ENCODE results near the gene RNASET2. TPM values are rescaled to one million over a fixed set of nuclear protein-coding genes. Genes with fewer than 3 reads are reported as not detected.

Gene RNASET2
- total and polyA plus RNA-seq, 2 of the 13 experiments (the other 11 are each of a cell fraction or from before 2014, with no cell fraction given) = 44.6 to 597 TPM

GRCh38 chr6:166958926-166959861 is 2.8 kb upstream of the RNASET2 start:
- DNase-seq (ENCODE audit: low spot score) (peak; percentile 75), ATAC-seq (peak; percentile 1; the same call in 2 of the 3 replicates), FAIRE-seq (no peak)
- H3K4me3 ChIP-seq (replicated peaks in 1 of 3; ENCODE audit: insufficient read depth in 1 of 3, low read depth in 2 of 3, low read length in 3 of 3) = peak overlapping the region; percentile 39 to 99 (median 97); a peak in 5 of 6 replicates
- no peaks in the 10 kb centered on the region; a peak in 1 of 5 replicates for H3K27me3 ChIP-seq (ENCODE audit: control insufficient read depth in 1 of 2, insufficient read depth in 2 of 2, low read length in 2 of 2)
- peaks cover 76% of the 10 kb centered on the region for H3K4me1 ChIP-seq (ENCODE audit: insufficient read depth, low read length)
- intact Hi-C loops (cut with micrococcal nuclease; ENCODE audit: unreplicated experiment) = no loop called here
- ChIA-PET POLR2A (interaction anchor here (1.7 kb wide), 1 partner anchor 182 kb away, joined by 5 read pairs; no protein-coding TSS in a partner anchor), CTCF (ENCODE audit: low intra/inter-chr PET ratio, low total read pairs) (no interaction called here)
- H3K4me2 ChIP-seq (ENCODE audit: low read depth, low read length) = peak overlapping the region; percentile 98
- H3K27ac ChIP-seq (ENCODE audit: extremely low read length, insufficient read depth, low read length) = peak overlapping the region; percentile 89
- in situ Hi-C loops (cut with HindIII; ENCODE audit: extremely low pct_ligation_motif_present, low pct_unique_long_range_greater_than_20kb) = no loop called here
- peaks cover 7% of the 10 kb centered on the region for H4K20me1 ChIP-seq (ENCODE audit: insufficient read depth, low read length)
- peaks cover 21% of the 10 kb centered on the region for H3K79me2 ChIP-seq (ENCODE audit: insufficient read depth, low read length)
- H3K9me3 ChIP-seq (ENCODE audit: low read length) = no peaks in the 10 kb centered on the region
- no peak overlapping the region for H2AFZ ChIP-seq (ENCODE audit: low read length)
- peak overlapping the region; percentile 79 for H3K9ac ChIP-seq (ENCODE audit: insufficient read depth, low read depth, low read length)
- H3K36me3 ChIP-seq (replicated peaks in 1 of 2; ENCODE audit: control insufficient read depth in 1 of 2, insufficient read depth in 2 of 2, low read length in 2 of 2) = peaks cover 0 to 3% of the 10 kb centered on the region in 2 experiments; a peak in 2 of 5 replicates
- BruUV-seq (replicated peaks) = no TSS peak
- WGBS (ENCODE audit: low lambda C conversion rate) = 40% methylated on average over 13 of the region's 13 CpGs
- TF ChIP-seq PAWR (CRISPR knock-in tag; IDR thresholded peaks at IDR 0.05; ENCODE audit: borderline replicate concordance) (no peak), ZMYM3 (CRISPR knock-in tag; IDR thresholded peaks at IDR 0.05) (no peak; the same call in 1 of the 2 replicates), ZNF543 (CRISPR knock-in tag; IDR thresholded peaks at IDR 0.05) (peak; percentile 27), IRF1 (CRISPR knock-in tag; IDR thresholded peaks at IDR 0.05; ENCODE audit: low read depth) (no peak), ZFP62 (CRISPR knock-in tag; IDR thresholded peaks at IDR 0.05) (no peak), NR0B2 (CRISPR knock-in tag; IDR thresholded peaks at IDR 0.05) (no peak), ZBTB33 (CRISPR knock-in tag; IDR thresholded peaks at IDR 0.05) (0 out of 2 replicates have a peak, but pooled peaks have one; percentile 5), ZNF710 (CRISPR knock-in tag; IDR thresholded peaks at IDR 0.05; ENCODE audit: borderline replicate concordance) (no peak), ZBTB21 (CRISPR knock-in tag; IDR thresholded peaks at IDR 0.05) (no peak; the same call in 1 of the 2 replicates), KLF12 (CRISPR knock-in tag; IDR thresholded peaks at IDR 0.05; ENCODE audit: borderline replicate concordance) (no peak), ELF1 (CRISPR knock-in tag; IDR thresholded peaks at IDR 0.05) (peak; percentile 83), KMT2B (CRISPR knock-in tag; IDR thresholded peaks at IDR 0.05) (peak; percentile 54; the same call in 1 of the 2 replicates), POLR2AphosphoS2 (IDR thresholded peaks at IDR 0.05; ENCODE audit: low read depth, low read length) (no peak), BRD4 (CRISPR knock-in tag; IDR thresholded peaks at IDR 0.05) (no peak; the same call in 1 of the 2 replicates), AGO2 (optimal IDR thresholded peaks at IDR 0.05; ENCODE audit: low read depth, low read length) (no peak), ZNF598 (CRISPR knock-in tag; IDR thresholded peaks at IDR 0.05; ENCODE audit: borderline replicate concordance) (0 out of 2 replicates have a peak, but pooled peaks have one; percentile 39), ZNF431 (CRISPR knock-in tag; IDR thresholded peaks at IDR 0.05; ENCODE audit: borderline replicate concordance, low read depth) (no peak), FOXK1 (CRISPR knock-in tag; IDR thresholded peaks at IDR 0.05; ENCODE audit: borderline replicate concordance, low read depth) (peak; percentile 77; the same call in 1 of the 2 replicates)

Measured in HepG2 (cell line).